H9 (cell line): ENCODE data around the gene TAC1. TPM values are rescaled to one million over a fixed set of nuclear protein-coding genes. Genes with fewer than 3 reads are reported as not detected.

ENCODE experiments used
- DNase-seq: peaks from one replicate; pipeline ENCODE4 v3.0.0-alpha.2; 2017
- H2AFZ ChIP-seq: one replicate; pipeline ENCODE4 v1.6.1; 2013; ENCODE audit warnings: mild to moderate bottlenecking, low read length, control low read depth, moderate library complexity
- H2AK5ac ChIP-seq: 2 replicates; pipeline ENCODE4 v1.6.1; 2013; ENCODE audit warnings: low read length, control low read depth, mixed read lengths; ENCODE audit not compliant: insufficient read length
- H2BK120ac ChIP-seq: one replicate; pipeline ENCODE4 v1.6.1; 2013; ENCODE audit warnings: low read depth, mild to moderate bottlenecking, low read length, control low read depth, inconsistent platforms; ENCODE audit not compliant: poor library complexity, severe bottlenecking
- H2BK12ac ChIP-seq: 2 replicates; pipeline ENCODE4 v1.6.1; 2013; ENCODE audit warnings: low read length, control low read depth, mixed read lengths, low read depth; ENCODE audit not compliant: insufficient read length
- H2BK15ac ChIP-seq: 2 replicates; pipeline ENCODE4 v1.6.1; 2013; ENCODE audit warnings: low read depth, low read length, control low read depth
- H2BK20ac ChIP-seq: one replicate; pipeline ENCODE4 v1.6.1; 2013; ENCODE audit warnings: low read depth, mild to moderate bottlenecking, low read length, control low read depth, inconsistent platforms; ENCODE audit not compliant: poor library complexity, severe bottlenecking
- H2BK5ac ChIP-seq: 2 replicates; pipeline ENCODE4 v1.6.1; 2013; ENCODE audit warnings: low read length, control low read depth, mixed read lengths; ENCODE audit not compliant: insufficient read length
- H3K14ac ChIP-seq: 2 replicates; pipeline ENCODE4 v1.6.1; 2013; ENCODE audit warnings: low read length, control low read depth; ENCODE audit not compliant: insufficient read depth
- H3K18ac ChIP-seq: 2 replicates; pipeline ENCODE4 v1.6.1; 2013; ENCODE audit warnings: low read depth, mild to moderate bottlenecking, mixed read lengths, low read length, control low read depth; ENCODE audit not compliant: insufficient read length
- H3K23ac ChIP-seq: 2 replicates; pipeline ENCODE4 v1.6.1; 2013; ENCODE audit warnings: low read length, control low read depth, mixed read lengths, low read depth; ENCODE audit not compliant: insufficient read length
- H3K23me2 ChIP-seq: 2 replicates; pipeline ENCODE4 v1.6.1; 2013; ENCODE audit warnings: low read depth, mild to moderate bottlenecking, mixed read lengths, low read length, control low read depth; ENCODE audit not compliant: insufficient read length, poor library complexity, severe bottlenecking
- H3K27ac ChIP-seq: 2 replicates; pipeline ENCODE4 v1.5.1; 2013; ENCODE audit warnings: low read length, control low read depth, mixed read lengths, low read depth; ENCODE audit not compliant: insufficient read length
- H3K27me3 ChIP-seq: 2 replicates; pipeline ENCODE4 v1.6.1; 2013; ENCODE audit warnings: low read length, control low read depth, inconsistent platforms; ENCODE audit not compliant: insufficient read depth
- H3K4ac ChIP-seq: 2 replicates; pipeline ENCODE4 v1.6.1; 2013; ENCODE audit warnings: low read depth, mild to moderate bottlenecking, control low read depth, inconsistent platforms, low read length, moderate library complexity
- H3K4me1 ChIP-seq: 2 replicates; pipeline ENCODE4 v1.6.1; 2013; ENCODE audit warnings: low read length, control low read depth, inconsistent platforms; ENCODE audit not compliant: insufficient read depth
- H3K4me2 ChIP-seq: 2 replicates; pipeline ENCODE4 v1.6.1; 2013; ENCODE audit warnings: low read length, control low read depth, mixed read lengths; ENCODE audit not compliant: insufficient read length, insufficient read depth
- H3K56ac ChIP-seq: 2 replicates; pipeline ENCODE4 v1.6.1; 2013; ENCODE audit warnings: low read depth, mild to moderate bottlenecking, mixed read lengths, low read length, control low read depth; ENCODE audit not compliant: insufficient read length
- H3K79me1 ChIP-seq: 2 replicates; pipeline ENCODE4 v1.6.1; 2013; ENCODE audit warnings: low read depth, mild to moderate bottlenecking, moderate library complexity, low read length, control low read depth, inconsistent platforms; ENCODE audit not compliant: insufficient read depth, poor library complexity, severe bottlenecking
- H3K79me2 ChIP-seq: 2 replicates; pipeline ENCODE4 v1.6.1; 2013; ENCODE audit warnings: low read length, control low read depth, inconsistent platforms; ENCODE audit not compliant: insufficient read depth
- H3K9ac ChIP-seq: 2 replicates; pipeline ENCODE4 v1.6.1; 2013; ENCODE audit warnings: low read length, control low read depth, mixed read lengths; ENCODE audit not compliant: insufficient read length; ENCODE audit errors: extremely low read depth
- H3K9me3 ChIP-seq: one replicate; pipeline ENCODE4 v1.6.1; 2013; ENCODE audit warnings: low read depth, low read length, inconsistent platforms; ENCODE audit not compliant: control insufficient read depth
- H3T11ph ChIP-seq: one replicate; pipeline ENCODE4 v1.6.1; 2013; ENCODE audit warnings: mild to moderate bottlenecking, low read length, control low read depth, inconsistent platforms
- H4K20me1 ChIP-seq: one replicate; pipeline ENCODE4 v1.6.1; 2013; ENCODE audit not compliant: control insufficient read depth, insufficient read length, insufficient read depth
- H4K5ac ChIP-seq: 2 replicates; pipeline ENCODE4 v1.6.1; 2013; ENCODE audit warnings: low read depth, mild to moderate bottlenecking, mixed read lengths, low read length, control low read depth; ENCODE audit not compliant: insufficient read length
- H4K8ac ChIP-seq: replicated peaks from 2 replicates; pipeline ENCODE4 v1.6.1; 2013; ENCODE audit warnings: low read length, control low read depth, mixed read lengths, low read depth; ENCODE audit not compliant: insufficient read length
- H4K91ac ChIP-seq: 2 replicates; pipeline ENCODE4 v1.6.1; 2013; ENCODE audit warnings: low read depth, mild to moderate bottlenecking, moderate library complexity, mixed read lengths, low read length, control low read depth; ENCODE audit not compliant: insufficient read length
- H3K27ac Mint-ChIP-seq, 3 experiments: 2 replicates in 2 of 3; 3 replicates in 1 of 3; pipeline ENCODE4 v1.8.0; 2020 to 2021; ENCODE audit warnings: mixed read lengths in 3 of 3, mild to moderate bottlenecking in 1 of 3, moderate library complexity in 1 of 3
- H3K27me3 Mint-ChIP-seq: 2 replicates; pipeline ENCODE4 v1.8.0; 2021; ENCODE audit warnings: low read depth, mild to moderate bottlenecking, moderate library complexity, mixed read lengths
- H3K36me3 Mint-ChIP-seq, 3 experiments: 2 replicates in 2 of 3; 3 replicates in 1 of 3; pipeline ENCODE4 v1.8.0; 2020 to 2021; ENCODE audit warnings: low read depth in 3 of 3, mixed read lengths in 3 of 3; ENCODE audit not compliant: insufficient read depth in 1 of 3
- H3K4me1 Mint-ChIP-seq, 2 experiments: 2 replicates each; pipeline ENCODE4 v1.8.0; 2020; ENCODE audit warnings: mixed read lengths in 2 of 2
- H3K4me3 Mint-ChIP-seq, 2 experiments: 2 replicates in 1 of 2; 3 replicates in 1 of 2; pipeline ENCODE4 v1.8.0; 2020 to 2021; ENCODE audit warnings: mild to moderate bottlenecking in 2 of 2, mixed read lengths in 2 of 2, moderate library complexity in 1 of 2
- H3K9me3 Mint-ChIP-seq, 2 experiments: 2 replicates in 1 of 2; 3 replicates in 1 of 2; pipeline ENCODE4 v1.8.0; 2020; ENCODE audit warnings: mild to moderate bottlenecking in 2 of 2, mixed read lengths in 2 of 2, moderate library complexity in 1 of 2
- total RNA-seq: library from RNA; stranded (reverse); gene quantifications from 2 replicates; pipeline ENCODE4 v1.2.1, GENCODE V29; 2021
- TF ChIP-seq, protein P1 (sequence below): fragments of 200-600 bp; sonication (generic); conservative IDR thresholded peaks from 3 replicates; pipeline ENCODE4 v1.8.0; 2021; ENCODE audit warnings: antibody characterized with exemption, mild to moderate bottlenecking

TAC1 gene
- total RNA-seq, 1 experiment from 2014 or later = 0.77 TPM

DNA sequence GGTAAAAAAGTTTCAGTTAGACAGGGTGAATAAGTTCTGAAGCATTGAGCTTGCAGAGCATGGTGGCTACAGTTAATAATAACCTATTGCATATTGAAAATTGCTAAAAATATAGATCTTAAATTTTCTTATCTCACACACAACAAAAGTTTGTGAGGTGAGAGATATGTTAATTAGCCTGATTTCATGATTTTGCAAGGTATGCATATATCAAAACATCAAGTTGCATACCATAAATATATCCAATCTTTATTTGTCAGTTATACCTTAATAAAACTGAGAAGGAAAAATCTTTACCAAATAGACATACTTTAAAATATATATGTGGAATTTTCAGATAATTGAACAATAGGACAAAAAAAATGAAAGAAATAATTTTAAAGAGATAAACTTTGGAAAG is 16.6 kb downstream of the TAC1 start:
- Mint-ChIP-seq H3K9me3 (no peaks in the 10 kb centered on the region), H3K27me3 (peaks cover 13% of the 10 kb centered on the region), H3K4me1 (no peaks in the 10 kb centered on the region), H3K27ac (no peak overlapping the region), H3K36me3 (no peaks in the 10 kb centered on the region), H3K4me3 (no peak overlapping the region)
- Histone ChIP-seq H3K79me2 (no peaks in the 10 kb centered on the region), H2AFZ (no peak overlapping the region), H3K27me3 (no peaks in the 10 kb centered on the region), H4K20me1 (no peaks in the 10 kb centered on the region), H4K91ac (no peak overlapping the region), H2BK5ac (no peak overlapping the region), H2BK20ac (no peak overlapping the region), H3K79me1 (no peaks in the 10 kb centered on the region), H2BK15ac (no peak overlapping the region), H3T11ph (no peak overlapping the region), H3K27ac (no peak overlapping the region), H3K23ac (no peak overlapping the region), H4K5ac (no peak overlapping the region), H3K18ac (no peak overlapping the region), H3K4me1 (no peaks in the 10 kb centered on the region), H4K8ac (no peak overlapping the region), H3K56ac (no peak overlapping the region), H3K4ac (no peak overlapping the region), H3K23me2 (no peaks in the 10 kb centered on the region), H3K9me3 (no peaks in the 10 kb centered on the region), H2AK5ac (no peak overlapping the region), H3K4me2 (no peak overlapping the region), H2BK120ac (no peak overlapping the region), H3K14ac (no peak overlapping the region), H3K9ac (no peak overlapping the region), H2BK12ac (no peak overlapping the region)
- DNase-seq = no peak
- TF ChIP-seq, protein P1, sequence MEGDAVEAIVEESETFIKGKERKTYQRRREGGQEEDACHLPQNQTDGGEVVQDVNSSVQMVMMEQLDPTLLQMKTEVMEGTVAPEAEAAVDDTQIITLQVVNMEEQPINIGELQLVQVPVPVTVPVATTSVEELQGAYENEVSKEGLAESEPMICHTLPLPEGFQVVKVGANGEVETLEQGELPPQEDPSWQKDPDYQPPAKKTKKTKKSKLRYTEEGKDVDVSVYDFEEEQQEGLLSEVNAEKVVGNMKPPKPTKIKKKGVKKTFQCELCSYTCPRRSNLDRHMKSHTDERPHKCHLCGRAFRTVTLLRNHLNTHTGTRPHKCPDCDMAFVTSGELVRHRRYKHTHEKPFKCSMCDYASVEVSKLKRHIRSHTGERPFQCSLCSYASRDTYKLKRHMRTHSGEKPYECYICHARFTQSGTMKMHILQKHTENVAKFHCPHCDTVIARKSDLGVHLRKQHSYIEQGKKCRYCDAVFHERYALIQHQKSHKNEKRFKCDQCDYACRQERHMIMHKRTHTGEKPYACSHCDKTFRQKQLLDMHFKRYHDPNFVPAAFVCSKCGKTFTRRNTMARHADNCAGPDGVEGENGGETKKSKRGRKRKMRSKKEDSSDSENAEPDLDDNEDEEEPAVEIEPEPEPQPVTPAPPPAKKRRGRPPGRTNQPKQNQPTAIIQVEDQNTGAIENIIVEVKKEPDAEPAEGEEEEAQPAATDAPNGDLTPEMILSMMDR = no peak
